ENCODE measurements around the gene BCO1.
"Not testable (repeated sequence)": the region's sequence is repeated elsewhere in the genome, so short reads cannot be mapped to it uniquely, and the experiment has no call there.

Gene BCO1

DNA sequence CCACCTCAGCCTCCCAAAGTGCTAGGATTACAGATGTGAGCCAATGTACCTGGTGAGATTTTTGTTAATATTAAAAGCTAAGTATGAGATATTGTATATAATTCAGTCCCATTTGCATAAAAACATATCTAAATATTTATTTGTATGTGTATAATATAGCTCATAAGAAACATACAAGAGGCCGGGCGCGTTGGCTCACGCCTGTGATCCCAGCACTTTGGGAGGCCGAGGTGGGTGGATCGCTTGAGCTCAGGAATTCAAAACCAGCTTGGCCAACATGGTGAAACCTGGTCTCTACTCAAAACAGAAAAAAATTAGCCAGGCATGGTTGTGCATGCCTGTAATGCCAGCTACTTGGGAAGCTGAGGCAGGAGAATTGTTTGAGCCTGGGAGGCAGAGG lies 16.8 kb upstream of the BCO1 start:
- H3K36me3 Mint-ChIP-seq: no peaks in the 10 kb centered on the region
- no peak for ATAC-seq

DNA sequence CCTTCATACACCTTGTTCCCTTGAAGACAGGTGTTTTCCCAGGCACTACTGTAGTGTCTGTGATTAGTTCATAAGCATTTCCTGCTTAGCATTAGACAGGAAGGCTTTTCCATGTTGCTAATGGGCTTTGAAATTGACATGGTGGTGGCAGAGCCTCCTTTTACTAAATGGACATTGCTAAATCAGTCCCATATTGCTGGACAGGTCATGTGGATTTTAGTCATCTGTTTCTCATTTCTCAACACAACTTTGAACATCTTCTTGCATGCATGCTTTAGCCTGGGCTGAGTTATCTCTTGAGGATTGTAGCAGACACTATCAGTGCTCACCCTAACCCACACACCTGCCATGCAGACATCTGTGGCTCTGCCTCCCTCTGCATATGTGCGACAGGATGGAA lies 13.7 kb upstream of the BCO1 start:
- H3K36me3 Mint-ChIP-seq: no peaks in the 10 kb centered on the region
- H3K4me1 Mint-ChIP-seq: no peaks in the 10 kb centered on the region
- no peak for DNase-seq (ENCODE audit: low spot score in 2 of 2)
- no peak for ATAC-seq
- no peak overlapping the region for H3K4me3 Mint-ChIP-seq
- H3K27ac Mint-ChIP-seq: no peak overlapping the region
- no peaks in the 10 kb centered on the region for H3K9me3 Mint-ChIP-seq

More for the DNA sequence above, 16.8 kb upstream of the BCO1 start:
- Mint-ChIP-seq H3K4me1 (no peaks in the 10 kb centered on the region), H3K4me3 (no peak overlapping the region), H3K27ac (no peak overlapping the region), H3K9me3 (no peaks in the 10 kb centered on the region)
- DNase-seq (ENCODE audit: low spot score in 2 of 2): no peak

DNA sequence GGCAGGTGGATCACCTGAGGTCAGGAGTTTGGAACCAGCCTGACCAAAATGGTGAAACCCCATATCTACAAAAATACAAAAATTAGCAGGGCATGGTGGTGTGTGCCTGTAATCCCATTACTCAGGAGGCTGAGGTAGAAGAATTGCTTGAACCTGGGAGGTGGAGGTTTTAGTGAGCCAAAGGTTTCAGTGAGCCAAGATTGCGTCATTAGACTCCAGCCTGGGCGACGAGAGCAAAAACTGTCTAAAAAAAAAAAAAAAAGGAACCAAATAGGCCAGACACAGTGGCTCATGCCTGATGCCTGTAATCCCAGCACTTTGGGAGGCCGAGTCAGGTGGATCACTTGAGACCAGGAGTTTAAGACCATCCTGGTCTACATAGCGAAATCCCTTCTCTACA lies 12.8 kb upstream of the BCO1 start:
- not testable (repeated sequence) for H3K4me1 Mint-ChIP-seq; H3K27ac Mint-ChIP-seq; ATAC-seq; H3K9me3 Mint-ChIP-seq; DNase-seq (ENCODE audit: low spot score in 2 of 2); H3K4me3 Mint-ChIP-seq; H3K36me3 Mint-ChIP-seq

DNA sequence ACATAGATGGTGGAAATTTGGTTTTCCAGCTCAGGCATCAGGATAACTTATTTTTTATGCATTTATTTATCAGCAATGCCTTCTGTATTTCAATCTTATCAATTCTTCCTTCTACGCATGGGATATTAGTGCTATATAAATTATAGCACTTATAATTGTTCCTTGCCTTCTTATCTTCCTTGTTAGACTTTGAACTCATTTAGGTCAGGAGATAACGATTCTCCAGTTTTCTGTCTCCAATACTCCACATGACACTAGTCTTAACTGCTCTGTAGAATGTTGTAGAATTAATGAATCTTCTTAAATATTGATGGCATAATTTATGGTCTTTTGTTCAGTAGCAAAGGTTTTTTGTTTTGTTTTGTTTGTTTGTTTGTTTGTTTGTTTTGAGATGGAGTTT lies 10.7 kb upstream of the BCO1 start:
- Mint-ChIP-seq H3K27ac (no peak overlapping the region), H3K4me1 (no peaks in the 10 kb centered on the region), H3K9me3 (no peaks in the 10 kb centered on the region), H3K36me3 (no peaks in the 10 kb centered on the region), H3K4me3 (no peak overlapping the region)
- no peak for DNase-seq (ENCODE audit: low spot score in 2 of 2)
- no peak for ATAC-seq

- H3K36me3 Mint-ChIP-seq: no peaks in the 10 kb centered on the region
- no peaks in the 10 kb centered on the region for H3K9me3 Mint-ChIP-seq
- no peak overlapping the region for H3K27ac Mint-ChIP-seq
Measured at GRCh38 chr16:81229811-81230210, 8.7 kb upstream of the BCO1 start.

GRCh38 chr16:81231014-81231413 lies 7.5 kb upstream of the BCO1 start:
- Mint-ChIP-seq H3K4me1 (no peaks in the 10 kb centered on the region), H3K4me3 (no peak overlapping the region), H3K9me3 (no peaks in the 10 kb centered on the region), H3K27ac (no peak overlapping the region), H3K36me3 (no peaks in the 10 kb centered on the region)
- DNase-seq (ENCODE audit: low spot score in 2 of 2): no peak
- ATAC-seq: no peak

More at GRCh38 chr16:81229811-81230210, 8.7 kb upstream of the BCO1 start:
- ATAC-seq (no peak), DNase-seq (ENCODE audit: low spot score in 2 of 2) (no peak)
- Mint-ChIP-seq H3K4me3 (no peak overlapping the region), H3K4me1 (no peaks in the 10 kb centered on the region)

- no peak for DNase-seq (ENCODE audit: low spot score in 2 of 2)
- no peak for ATAC-seq
- Mint-ChIP-seq H3K27ac (no peak overlapping the region), H3K36me3 (no peaks in the 10 kb centered on the region), H3K4me1 (no peaks in the 10 kb centered on the region), H3K4me3 (no peak overlapping the region), H3K9me3 (no peaks in the 10 kb centered on the region)
Measured at GRCh38 chr16:81232740-81233367, 5.6 kb upstream of the BCO1 start.

- DNase-seq (ENCODE audit: low spot score in 2 of 2) (no peak), ATAC-seq (no peak)
- Mint-ChIP-seq H3K4me3 (no peak overlapping the region), H3K4me1 (peaks cover 6% of the 10 kb centered on the region), H3K9me3 (no peaks in the 10 kb centered on the region), H3K27ac (no peak overlapping the region), H3K36me3 (no peaks in the 10 kb centered on the region)
Measured at GRCh38 chr16:81237282-81237681, 1.2 kb upstream of the BCO1 start.

- Mint-ChIP-seq H3K27ac (no peak overlapping the region), H3K4me3 (no peak overlapping the region), H3K36me3 (no peaks in the 10 kb centered on the region), H3K9me3 (no peaks in the 10 kb centered on the region), H3K4me1 (peaks cover 6% of the 10 kb centered on the region)
- DNase-seq (ENCODE audit: low spot score in 2 of 2) (no peak), ATAC-seq (no peak)
Measured at GRCh38 chr16:81237942-81238295, 570 bp upstream of the BCO1 start.

- H3K36me3 Mint-ChIP-seq: no peaks in the 10 kb centered on the region
- H3K9me3 Mint-ChIP-seq: no peaks in the 10 kb centered on the region
- peaks cover 6% of the 10 kb centered on the region for H3K4me1 Mint-ChIP-seq
- ATAC-seq (no peak), DNase-seq (ENCODE audit: low spot score in 2 of 2) (no peak)
- no peak overlapping the region for H3K4me3 Mint-ChIP-seq
- H3K27ac Mint-ChIP-seq: no peak overlapping the region
Measured at GRCh38 chr16:81239367-81240121, 1.1 kb downstream of the BCO1 start.

DNA sequence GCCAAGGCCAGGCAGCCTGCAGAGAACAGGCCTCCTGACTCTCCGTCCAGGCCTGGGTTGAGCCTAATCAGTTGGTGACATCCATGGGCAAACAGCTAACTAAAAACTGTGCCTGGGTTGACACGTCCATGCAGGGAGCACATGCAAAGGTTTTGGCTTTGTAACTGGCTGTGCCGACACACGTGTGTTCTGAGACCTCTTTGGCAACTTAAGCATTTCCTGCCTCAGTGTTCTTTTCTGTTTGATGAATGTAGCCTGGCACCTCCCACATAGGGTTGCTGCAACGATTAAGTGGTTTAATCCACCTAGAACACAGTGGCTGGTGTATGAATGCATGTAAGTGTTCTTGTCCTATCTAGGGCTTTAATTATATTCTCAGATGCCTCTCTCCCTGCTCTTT lies 3.2 kb downstream of the BCO1 start:
- H3K27ac Mint-ChIP-seq: no peak overlapping the region
- no peak for ATAC-seq
- DNase-seq (ENCODE audit: low spot score in 2 of 2): no peak
- peaks cover 6% of the 10 kb centered on the region for H3K4me1 Mint-ChIP-seq
- no peaks in the 10 kb centered on the region for H3K36me3 Mint-ChIP-seq
- no peaks in the 10 kb centered on the region for H3K9me3 Mint-ChIP-seq
- no peak overlapping the region for H3K4me3 Mint-ChIP-seq

DNA sequence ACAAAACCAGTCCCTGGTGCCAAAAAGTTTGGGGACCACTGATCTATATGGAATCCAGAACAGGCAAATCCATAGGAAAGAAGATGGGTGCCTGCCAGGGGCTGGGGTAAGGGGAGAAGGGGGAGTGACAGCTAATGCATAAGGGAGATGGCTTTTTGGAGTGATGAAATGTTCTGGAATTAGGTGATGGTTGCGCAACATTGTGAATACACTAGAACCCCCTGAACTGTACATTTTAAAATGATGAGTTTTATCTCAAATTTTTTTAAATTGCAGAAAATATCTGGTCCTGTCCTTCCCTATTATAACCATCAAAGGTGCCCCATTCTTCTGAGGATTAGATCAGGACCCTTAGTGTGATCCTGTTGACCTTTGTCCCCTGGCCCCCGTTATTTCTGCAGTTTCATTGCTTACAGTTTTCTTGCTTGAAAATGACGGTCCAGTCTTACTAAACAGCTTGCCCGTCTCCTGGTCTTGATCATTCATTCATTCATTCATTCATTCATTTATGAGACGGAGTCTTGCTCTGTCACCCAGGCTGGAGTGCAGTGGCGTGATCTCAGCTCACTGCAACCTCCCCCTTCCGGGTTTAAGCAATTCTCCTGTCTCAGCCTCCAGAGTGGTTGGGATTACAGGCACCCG lies 4.6 kb downstream of the BCO1 start:
- no peak overlapping the region for H3K27ac Mint-ChIP-seq
- no peak overlapping the region for H3K4me3 Mint-ChIP-seq
- H3K4me1 Mint-ChIP-seq: peaks cover 6% of the 10 kb centered on the region
- ATAC-seq (no peak), DNase-seq (ENCODE audit: low spot score in 2 of 2) (no peak)
- no peaks in the 10 kb centered on the region for H3K36me3 Mint-ChIP-seq
- H3K9me3 Mint-ChIP-seq: no peaks in the 10 kb centered on the region

GRCh38 chr16:81243942-81244341 lies 5.5 kb downstream of the BCO1 start:
- Mint-ChIP-seq H3K27ac (no peak overlapping the region), H3K4me3 (no peak overlapping the region), H3K9me3 (no peaks in the 10 kb centered on the region), H3K36me3 (no peaks in the 10 kb centered on the region), H3K4me1 (no peaks in the 10 kb centered on the region)
- ATAC-seq: no peak
- DNase-seq (ENCODE audit: low spot score in 2 of 2): no peak

DNA sequence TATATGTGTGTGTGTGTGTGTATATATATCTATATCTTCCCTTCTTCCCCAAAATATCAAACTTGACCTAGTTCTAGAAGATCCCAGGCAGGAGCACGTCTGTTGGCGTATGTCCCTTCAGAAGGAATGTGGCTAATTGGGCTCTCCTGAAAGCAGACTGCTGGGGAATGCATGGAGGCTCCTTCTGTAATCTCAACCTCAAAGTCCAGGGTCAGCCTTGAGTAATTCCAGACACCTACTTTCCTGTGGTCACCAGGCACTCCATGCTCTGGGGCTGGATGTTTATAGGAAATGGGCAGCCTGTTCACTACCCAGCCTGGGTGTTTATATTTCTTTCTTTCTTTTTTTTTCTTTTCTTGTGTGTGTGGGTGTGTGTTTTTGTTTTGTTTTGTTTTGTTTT lies 13.4 kb downstream of the BCO1 start:
- DNase-seq (ENCODE audit: low spot score in 2 of 2) (no peak), ATAC-seq (no peak)
- H3K27ac Mint-ChIP-seq: no peak overlapping the region
- H3K36me3 Mint-ChIP-seq: no peaks in the 10 kb centered on the region
- no peaks in the 10 kb centered on the region for H3K4me1 Mint-ChIP-seq
- H3K9me3 Mint-ChIP-seq: no peaks in the 10 kb centered on the region
- no peak overlapping the region for H3K4me3 Mint-ChIP-seq

- DNase-seq (ENCODE audit: low spot score in 2 of 2): no peak
- H3K4me3 Mint-ChIP-seq: no peak overlapping the region
- H3K36me3 Mint-ChIP-seq: no peaks in the 10 kb centered on the region
- no peak overlapping the region for H3K27ac Mint-ChIP-seq
- ATAC-seq: no peak
- H3K9me3 Mint-ChIP-seq: no peaks in the 10 kb centered on the region
- no peaks in the 10 kb centered on the region for H3K4me1 Mint-ChIP-seq
Measured at GRCh38 chr16:81253141-81253540, 14.7 kb downstream of the BCO1 start.

GRCh38 chr16:81254922-81255526 lies 16.5 kb downstream of the BCO1 start:
- H3K27ac Mint-ChIP-seq: no peak overlapping the region
- H3K36me3 Mint-ChIP-seq: no peaks in the 10 kb centered on the region
- no peak overlapping the region for H3K4me3 Mint-ChIP-seq
- no peak for DNase-seq (ENCODE audit: low spot score in 2 of 2)
- no peaks in the 10 kb centered on the region for H3K9me3 Mint-ChIP-seq
- H3K4me1 Mint-ChIP-seq: no peaks in the 10 kb centered on the region
- ATAC-seq: no peak

All from stimulated activated effector memory CD8-positive, alpha-beta T cell treated with anti-CD3 and anti-CD28 coated beads, Interleukin-12 subunit alpha, Interleukin-12 subunit beta, amount 100 ng/mL, for 72 hours (primary cell).